ENCODE data around the gene ZNF678.
A peak's percentile ranks its signal among the peaks of the same experiment; 100 is the strongest.

The ZNF678 gene

GRCh38 chr1:227563324-227564201, at the start of gene ZNF678:
Gene ZNF678 (plus strand): TSS chr1:227563556. CDS start chr1:227650992, 87,436 bp downstream.
- FAIRE-seq (peak; percentile 90), DNase-seq (ENCODE audit: insufficient read length, low spot score) (peak; percentile 99)
- TF ChIP-seq CTCF (IDR thresholded peaks at IDR 0.05; ENCODE audit: insufficient read depth, missing control alignments): no peak

GRCh38 chr1:227518876-227519275, 44.5 kb upstream of the ZNF678 start:
- FAIRE-seq (no peak), DNase-seq (ENCODE audit: insufficient read length, low spot score) (no peak)
- TF ChIP-seq CTCF (IDR thresholded peaks at IDR 0.05; ENCODE audit: insufficient read depth, missing control alignments): no peak

GRCh38 chr1:227521782-227522181, 41.6 kb upstream of the ZNF678 start:
- TF ChIP-seq CTCF (IDR thresholded peaks at IDR 0.05; ENCODE audit: insufficient read depth, missing control alignments): no peak

GRCh38 chr1:227526524-227526923, 36.8 kb upstream of the ZNF678 start:
- FAIRE-seq: no peak
- TF ChIP-seq CTCF (IDR thresholded peaks at IDR 0.05; ENCODE audit: insufficient read depth, missing control alignments): no peak
- no peak for DNase-seq (ENCODE audit: insufficient read length, low spot score)

More at GRCh38 chr1:227521782-227522181, 41.6 kb upstream of the ZNF678 start:
- DNase-seq (ENCODE audit: insufficient read length, low spot score) (no peak), FAIRE-seq (no peak)

GRCh38 chr1:227532019-227532619, 31.2 kb upstream of the ZNF678 start:
- TF ChIP-seq CTCF (IDR thresholded peaks at IDR 0.05; ENCODE audit: insufficient read depth, missing control alignments): no peak
- DNase-seq (ENCODE audit: insufficient read length, low spot score): no peak
- no peak for FAIRE-seq

- DNase-seq (ENCODE audit: insufficient read length, low spot score): no peak
- no peak for TF ChIP-seq CTCF (IDR thresholded peaks at IDR 0.05; ENCODE audit: insufficient read depth, missing control alignments)
- no peak for FAIRE-seq
Observed at GRCh38 chr1:227540170-227541098, 22.9 kb upstream of the ZNF678 start.
